ENCODE data around the gene TLR7.

- TF ChIP-seq POLR2A (IDR thresholded peaks at IDR 0.05) (no peak), CTCF (IDR thresholded peaks at IDR 0.05) (no peak)
Measured at GRCh38 chrX:12936947-12937346, 70.1 kb downstream of the TLR7 start.

Measured in lower leg skin (tissue), 3 donors.